Measurements from ENCODE around the gene EGFR. TPM values are rescaled to one million over a fixed set of nuclear protein-coding genes. Genes with fewer than 3 reads are reported as not detected.

Gene EGFR
- polyA plus RNA-seq, 1 donor = 20.1 TPM

DNA sequence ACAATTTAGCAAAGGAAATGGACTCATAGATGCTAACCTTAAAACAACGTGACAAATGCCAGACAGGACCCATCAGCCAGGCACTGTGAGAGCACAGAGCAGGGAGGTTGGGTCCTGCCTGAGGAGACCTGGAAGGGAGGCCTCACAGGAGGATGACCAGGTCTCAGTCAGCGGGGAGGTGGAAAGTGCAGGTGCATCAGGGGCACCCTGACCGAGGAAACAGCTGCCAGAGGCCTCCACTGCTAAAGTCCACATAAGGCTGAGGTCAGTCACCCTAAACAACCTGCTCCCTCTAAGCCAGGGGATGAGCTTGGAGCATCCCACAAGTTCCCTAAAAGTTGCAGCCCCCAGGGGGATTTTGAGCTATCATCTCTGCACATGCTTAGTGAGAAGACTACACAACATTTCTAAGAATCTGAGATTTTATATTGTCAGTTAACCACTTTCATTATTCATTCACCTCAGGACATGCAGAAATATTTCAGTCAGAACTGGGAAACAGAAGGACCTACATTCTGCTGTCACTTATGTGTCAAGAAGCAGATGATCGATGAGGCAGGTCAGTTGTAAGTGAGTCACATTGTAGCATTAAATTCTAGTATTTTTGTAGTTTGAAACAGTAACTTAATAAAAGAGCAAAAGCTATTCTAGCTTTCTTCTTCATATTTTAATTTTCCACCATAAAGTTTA, 188.8 kb downstream of the EGFR start:
- DNase-seq (ENCODE audit: low read depth) = no peak

DNA sequence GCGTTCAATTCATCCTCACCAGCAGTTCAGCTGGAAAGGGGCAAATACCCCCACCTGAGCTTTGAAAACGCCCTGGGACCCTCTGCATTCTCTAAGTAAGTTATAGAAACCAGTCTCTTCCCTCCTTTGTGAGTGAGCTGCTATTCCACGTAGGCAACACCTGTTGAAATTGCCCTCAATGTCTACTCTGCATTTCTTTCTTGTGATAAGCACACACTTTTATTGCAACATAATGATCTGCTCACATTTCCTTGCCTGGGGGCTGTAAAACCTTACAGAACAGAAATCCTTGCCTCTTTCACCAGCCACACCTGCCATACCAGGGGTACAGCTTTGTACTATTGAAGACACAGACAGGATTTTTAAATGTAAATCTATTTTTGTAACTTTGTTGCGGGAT, 190.5 kb downstream of the EGFR start:
- no peak for DNase-seq (ENCODE audit: low read depth)

DNA sequence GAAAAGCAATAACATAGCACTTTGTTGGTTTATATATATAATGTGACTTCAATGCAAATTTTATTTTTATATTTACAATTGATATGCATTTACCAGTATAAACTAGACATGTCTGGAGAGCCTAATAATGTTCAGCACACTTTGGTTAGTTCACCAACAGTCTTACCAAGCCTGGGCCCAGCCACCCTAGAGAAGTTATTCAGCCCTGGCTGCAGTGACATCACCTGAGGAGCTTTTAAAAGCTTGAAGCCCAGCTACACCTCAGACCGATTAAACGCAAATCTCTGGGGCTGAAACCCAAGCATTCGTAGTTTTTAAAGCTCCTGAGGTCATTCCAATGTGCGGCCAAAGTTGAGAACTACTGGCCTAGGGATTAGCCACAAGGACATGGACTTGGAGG, 191.4 kb downstream of the EGFR start:
- DNase-seq (ENCODE audit: low read depth) = no peak

DNA sequence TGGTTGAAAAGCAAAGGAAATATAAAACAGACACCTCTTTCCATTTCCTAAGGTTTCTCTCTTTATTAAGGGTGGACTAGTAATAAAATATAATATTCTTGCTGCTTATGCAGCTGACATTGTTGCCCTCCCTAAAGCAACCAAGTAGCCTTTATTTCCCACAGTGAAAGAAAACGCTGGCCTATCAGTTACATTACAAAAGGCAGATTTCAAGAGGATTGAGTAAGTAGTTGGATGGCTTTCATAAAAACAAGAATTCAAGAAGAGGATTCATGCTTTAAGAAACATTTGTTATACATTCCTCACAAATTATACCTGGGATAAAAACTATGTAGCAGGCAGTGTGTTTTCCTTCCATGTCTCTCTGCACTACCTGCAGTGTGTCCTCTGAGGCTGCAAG, 191.9 kb downstream of the EGFR start:
- DNase-seq (ENCODE audit: low read depth) = no peak

DNA sequence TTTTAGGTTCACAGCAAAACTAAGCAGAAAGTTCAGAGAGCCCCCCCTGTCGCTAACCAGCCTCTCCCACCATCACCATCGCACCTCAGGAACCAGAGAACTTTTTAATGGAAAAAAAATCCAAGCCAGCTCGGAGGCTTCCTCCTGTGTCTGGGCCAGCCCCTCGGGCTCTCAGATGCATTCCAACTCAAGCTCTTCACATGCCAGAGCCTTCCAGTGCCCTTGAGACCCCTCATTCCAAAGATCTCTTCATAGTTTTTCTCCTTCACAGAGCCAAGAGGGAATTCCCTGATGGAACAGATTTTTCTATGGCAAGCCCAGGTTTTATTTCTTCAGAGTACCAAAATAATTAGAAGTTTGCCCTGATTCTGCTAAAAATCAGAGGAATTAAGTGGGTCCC, 192.9 kb downstream of the EGFR start:
- DNase-seq (ENCODE audit: low read depth) = no peak

DNA sequence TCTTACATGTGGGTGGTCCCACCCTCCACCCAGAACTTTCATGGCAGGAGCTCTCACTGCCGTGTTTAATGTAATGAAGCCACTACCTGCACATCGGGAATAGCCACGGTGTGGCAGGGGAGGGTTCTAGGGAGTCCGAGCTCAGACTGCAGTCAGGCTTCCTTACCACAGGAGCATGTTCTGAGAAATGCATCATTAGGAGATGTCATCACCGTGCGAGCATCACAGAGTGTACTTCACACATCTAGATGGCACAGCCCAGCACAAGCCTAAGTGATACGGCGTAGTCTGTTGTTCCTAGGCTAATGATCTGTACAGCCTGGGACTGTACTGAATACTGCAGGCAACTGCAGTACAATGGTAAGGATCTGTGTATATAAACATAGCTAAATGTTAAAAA, 193.4 kb downstream of the EGFR start:
- DNase-seq (ENCODE audit: low read depth) = no peak

DNA sequence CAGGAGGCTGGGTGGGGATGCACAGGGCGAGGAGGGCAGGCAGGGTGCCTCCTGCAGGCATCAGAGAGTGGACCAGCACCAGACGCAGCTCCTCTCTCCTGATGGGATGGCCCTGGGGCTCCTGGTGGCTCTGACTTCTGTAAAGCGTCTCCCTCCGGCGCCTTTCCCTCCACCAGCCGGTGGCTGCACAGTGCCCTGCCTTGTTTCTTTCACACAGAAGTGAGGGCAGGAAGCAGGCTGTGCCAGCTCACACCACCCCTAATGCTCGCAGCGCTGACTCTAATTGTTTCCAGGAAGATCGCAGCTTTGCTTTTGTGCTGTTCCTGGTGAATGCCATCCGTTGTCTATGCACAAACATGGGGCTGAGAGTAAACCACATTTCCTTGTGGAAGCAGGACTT, 194.0 kb downstream of the EGFR start:
- no peak for DNase-seq (ENCODE audit: low read depth)

DNA sequence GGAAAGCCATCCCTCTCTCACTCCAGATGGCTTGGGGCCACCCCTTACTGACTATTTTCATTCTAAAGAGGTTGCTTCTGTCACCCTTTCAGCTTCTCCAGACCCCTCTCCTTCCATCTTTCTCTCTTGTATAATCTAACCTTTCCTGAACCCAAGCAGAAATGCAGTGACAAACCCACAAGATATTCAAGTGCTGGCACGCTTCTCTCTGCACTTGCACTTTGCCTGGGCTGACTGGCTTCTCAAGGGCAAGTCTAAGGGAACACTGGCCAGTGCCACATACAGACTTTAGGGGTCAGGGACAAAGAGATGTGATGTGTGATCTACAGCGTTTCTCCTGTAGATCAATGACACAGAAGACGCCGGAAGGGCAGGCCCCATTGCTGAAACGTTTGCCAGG, 195.9 kb downstream of the EGFR start:
- no peak for DNase-seq (ENCODE audit: low read depth)

DNA sequence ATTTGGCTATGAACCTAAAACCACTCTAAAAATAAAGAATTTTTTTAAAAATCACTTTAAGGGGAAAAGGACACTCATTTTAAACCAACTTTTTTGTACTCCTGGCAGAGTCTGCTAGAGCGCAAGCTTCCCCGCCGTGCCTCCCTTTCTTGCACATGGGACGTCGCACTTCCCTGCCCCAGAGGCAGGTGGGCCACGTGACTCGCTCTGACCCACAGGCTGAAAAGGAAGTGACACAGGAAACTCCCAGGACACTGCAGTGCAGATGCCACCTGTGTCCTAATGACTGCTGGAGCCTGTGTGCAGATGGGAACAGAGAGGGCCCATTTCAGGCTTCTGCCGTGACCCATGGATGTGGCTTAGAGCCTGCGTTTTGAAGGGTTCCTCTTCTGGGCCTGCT, 204.2 kb downstream of the EGFR start:
- no peak for DNase-seq (ENCODE audit: low read depth)

DNA sequence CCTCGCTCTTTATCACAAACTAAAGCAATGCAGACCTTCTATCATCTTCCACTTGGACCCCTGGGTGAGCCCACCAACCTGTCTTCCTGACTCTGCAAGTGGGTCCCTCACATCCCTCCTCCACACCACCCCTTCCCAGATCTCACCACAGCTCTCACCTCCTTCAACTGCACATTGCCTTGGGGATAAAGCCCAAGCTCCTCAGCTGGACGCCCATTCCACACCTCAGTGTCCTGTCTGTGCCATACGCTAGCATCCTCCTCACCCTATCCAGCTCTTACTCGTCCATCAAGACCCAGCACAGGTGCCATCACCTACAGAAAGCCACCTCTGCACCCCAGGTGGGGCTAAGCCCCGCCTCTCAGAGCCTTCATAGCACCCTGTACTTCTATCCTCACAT, 205.3 kb downstream of the EGFR start:
- DNase-seq (ENCODE audit: low read depth) = no peak

DNA sequence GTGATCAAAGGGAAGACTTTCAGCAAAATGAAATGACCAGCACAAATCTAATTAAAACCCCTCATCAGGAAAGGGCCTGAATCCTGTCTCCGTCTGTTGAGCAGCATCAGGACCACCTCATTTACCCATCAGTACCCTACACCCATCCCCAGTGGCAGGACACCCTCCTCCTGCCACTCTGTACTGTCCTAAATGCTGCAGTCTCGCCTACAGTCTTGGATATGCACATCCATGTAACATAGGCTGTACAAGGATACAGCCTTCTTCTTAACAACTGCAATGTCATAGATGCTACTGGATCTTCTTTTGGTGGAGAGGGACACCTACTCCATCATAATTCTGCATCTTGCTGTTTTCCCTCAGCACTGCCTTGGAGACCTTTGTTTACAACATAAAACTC, 206.0 kb downstream of the EGFR start:
- no peak for DNase-seq (ENCODE audit: low read depth)

DNA sequence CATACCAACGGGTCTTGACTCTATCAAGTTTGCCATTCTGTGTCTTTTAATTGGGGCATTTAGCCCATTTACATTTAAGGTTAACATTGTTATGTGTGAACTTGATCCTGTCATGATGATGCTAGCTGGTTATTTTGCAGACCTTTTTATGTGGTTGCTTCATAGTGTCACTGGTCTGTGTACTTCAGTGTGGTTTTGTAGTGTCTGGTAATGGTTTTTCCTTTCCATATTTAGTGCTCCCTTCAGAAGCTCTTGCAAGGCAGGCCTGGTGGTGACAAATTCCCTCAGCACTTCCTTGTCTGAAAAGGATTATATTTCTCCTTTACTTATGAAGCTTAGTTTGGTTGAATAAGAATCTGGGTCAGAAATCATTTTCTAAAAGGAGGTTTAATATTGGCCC, 211.2 kb downstream of the EGFR start:
- DNase-seq (ENCODE audit: low read depth) = no peak

DNA sequence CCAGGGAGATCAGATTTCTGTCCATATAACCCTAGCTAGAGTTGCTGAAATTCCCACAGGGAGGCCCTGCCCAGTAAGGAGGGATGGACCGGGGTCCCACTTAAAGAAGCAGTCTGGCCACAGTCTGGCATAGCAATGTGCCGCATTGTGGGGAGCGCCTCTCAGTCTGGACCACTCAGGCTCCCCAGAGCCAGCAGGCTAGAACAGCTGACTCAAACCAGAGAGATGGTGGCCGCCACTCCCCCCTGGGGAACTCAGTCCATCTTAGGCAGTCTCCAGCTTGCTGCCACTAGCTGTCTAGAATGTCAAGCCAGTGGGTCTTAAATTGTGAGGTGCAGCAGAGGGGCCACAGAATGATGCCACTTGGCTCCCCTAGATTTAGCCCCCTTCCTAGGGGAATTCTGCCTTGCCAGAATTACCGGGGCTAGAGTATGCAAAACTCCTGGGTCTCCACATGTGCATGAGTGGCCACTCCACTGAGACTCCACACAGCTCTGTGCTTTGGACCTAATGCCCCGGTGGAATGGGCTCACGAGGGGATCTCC, 213.0 kb downstream of the EGFR start:
- DNase-seq (ENCODE audit: low read depth) = no peak

DNA sequence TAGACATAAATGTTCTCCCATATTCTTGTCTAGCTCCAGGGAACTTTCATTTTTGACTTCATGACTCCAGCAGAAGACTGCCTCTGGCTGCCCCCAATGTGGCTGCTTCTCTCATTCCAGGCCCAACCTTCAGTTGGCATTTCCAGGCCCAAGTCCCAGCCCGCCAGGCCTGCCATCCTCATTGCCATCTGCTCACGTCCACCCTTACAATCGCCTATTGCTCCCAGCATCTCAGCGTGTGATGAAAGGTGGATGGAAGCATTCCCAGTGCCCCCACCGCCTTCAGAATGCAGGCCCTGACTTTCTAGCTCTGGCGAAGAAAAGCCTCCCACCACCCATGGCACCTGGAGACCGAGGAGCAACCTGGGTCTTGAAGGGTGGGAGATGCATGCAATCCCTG, 214.2 kb downstream of the EGFR start:
- no peak for DNase-seq (ENCODE audit: low read depth)

DNA sequence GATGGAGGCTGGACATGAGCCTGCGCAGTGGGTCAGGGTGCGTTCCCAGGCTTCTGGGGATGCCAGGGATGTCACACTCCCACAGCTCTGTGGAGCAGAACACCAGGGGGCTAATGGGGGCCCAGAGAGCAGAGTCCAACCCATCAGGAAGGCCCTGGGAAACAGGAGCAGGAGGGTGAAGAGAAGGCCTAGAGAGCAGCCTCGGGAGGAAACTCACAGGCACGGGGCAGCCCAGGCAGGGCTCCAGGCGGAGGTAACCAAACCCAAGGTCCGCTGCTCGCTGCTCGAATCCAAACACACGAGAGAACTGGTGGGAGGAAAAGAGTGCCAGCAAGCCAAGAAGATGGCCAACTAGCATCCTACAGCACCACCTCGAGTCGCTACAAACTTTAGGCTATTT, 215.6 kb downstream of the EGFR start:
- no peak for DNase-seq (ENCODE audit: low read depth)

DNA sequence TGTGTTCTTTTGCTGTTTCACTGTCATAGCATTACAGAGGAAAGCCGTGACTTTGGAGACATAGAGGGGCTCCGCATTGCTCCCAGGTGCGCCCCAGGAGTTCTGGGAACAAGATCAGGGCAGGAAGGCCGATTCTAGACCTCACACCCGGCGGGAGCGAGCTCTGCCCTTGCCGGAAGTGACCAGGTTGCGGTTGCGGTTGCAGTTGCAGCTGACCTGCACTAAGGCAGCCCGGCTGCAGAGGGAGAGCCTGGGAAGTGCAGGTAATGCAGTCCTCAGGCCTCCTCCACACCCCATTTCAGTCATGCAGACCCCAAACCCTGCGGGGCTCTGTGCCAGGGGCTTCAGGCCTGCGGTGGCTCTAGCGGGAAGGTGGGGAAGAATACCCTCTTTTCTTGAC, 216.3 kb downstream of the EGFR start:
- no peak for DNase-seq (ENCODE audit: low read depth)

DNA sequence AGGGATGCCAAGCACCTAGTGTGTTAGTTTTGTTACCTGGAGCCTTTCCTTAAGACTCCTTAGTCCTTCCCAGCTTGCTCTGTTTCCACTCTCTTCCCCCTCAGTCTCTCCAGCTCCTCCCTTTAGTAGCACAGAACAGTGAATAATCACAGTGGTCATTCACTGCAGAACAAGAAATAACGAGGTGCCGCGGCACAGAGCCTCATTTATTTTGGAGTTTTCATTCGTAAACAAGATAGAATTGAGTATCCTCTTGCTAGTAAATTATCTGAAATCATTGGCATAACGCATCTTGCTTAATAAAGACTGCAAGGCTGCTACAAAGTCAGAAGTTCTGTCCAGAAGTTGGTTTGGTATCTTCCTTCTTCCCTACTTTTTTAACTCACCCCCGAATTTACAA, 217.0 kb downstream of the EGFR start:
- DNase-seq (ENCODE audit: low read depth) = no peak

DNA sequence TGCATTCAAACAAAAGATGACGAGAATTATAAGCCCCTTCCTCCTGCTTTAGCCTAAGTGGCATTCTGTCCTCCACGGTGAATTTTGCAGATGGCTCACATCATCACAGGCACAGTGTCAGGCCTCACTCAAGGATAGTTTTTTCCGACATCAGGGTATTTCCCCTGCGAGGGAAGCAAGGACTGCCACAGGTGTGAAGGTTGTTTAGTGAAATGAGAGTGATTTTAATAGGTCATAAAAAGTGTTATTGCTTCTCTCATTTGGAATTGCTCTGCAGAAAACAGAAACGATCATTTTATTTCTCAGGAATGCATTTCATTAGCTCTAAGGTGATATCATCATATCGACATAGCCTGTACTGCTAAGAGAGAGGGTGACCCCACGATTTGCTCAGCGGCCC, 217.7 kb downstream of the EGFR start:
- no peak for DNase-seq (ENCODE audit: low read depth)

DNA sequence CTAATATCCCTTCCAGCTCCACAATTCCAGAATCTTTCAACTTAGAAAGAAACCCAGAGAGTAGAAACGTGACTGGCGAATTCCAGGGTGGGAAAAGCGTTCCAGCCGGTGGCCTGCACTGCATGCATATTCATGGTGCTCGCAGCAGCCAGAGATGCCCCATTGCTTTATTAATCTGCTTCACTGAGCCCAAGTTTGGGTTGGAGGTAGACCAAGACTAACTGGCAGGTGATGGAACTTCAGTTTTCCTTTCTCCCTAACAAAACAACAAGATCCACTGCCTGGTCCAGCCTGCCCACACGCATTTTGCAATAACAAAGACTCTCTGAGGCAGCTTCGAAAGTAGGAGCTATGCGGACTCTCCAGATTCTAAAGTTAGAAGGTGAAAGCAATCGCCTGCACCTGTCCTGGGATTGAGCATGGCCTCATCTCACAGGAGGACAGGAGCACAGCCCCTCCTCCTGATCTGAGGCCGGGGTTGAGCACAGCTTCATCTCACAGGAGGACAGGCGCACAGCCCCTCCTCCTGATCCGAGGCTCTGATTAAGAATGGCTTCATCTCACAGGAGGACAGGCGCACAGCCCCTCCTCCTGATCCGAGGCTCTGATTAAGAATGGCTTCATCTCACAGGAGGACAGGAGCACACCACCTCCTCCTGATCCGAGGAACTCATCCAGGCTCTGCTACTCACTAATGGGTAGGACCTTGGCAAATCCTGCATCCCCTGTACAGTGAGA, 218.5 kb downstream of the EGFR start:
- DNase-seq (ENCODE audit: low read depth) = no peak

DNA sequence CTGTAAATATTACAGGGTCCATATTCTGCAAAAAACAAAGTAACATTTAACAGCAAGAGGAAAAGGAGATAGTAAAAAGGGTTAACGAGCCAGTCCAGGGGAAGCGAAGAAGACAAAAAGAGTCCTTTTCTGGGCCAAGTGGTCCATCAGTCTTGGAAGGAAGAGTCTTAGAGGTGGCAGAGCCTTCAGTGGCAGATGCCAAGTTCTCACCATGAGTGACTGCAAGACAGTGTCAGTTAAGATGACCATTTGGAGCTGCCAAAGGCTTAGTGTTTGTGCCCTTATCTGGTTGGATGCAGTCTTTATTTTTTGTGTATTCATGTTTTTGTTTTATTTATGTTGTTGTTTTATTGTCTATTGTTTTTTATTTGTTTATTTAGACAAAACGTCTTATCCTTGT, 220.6 kb downstream of the EGFR start:
- DNase-seq (ENCODE audit: low read depth) = no peak

DNA sequence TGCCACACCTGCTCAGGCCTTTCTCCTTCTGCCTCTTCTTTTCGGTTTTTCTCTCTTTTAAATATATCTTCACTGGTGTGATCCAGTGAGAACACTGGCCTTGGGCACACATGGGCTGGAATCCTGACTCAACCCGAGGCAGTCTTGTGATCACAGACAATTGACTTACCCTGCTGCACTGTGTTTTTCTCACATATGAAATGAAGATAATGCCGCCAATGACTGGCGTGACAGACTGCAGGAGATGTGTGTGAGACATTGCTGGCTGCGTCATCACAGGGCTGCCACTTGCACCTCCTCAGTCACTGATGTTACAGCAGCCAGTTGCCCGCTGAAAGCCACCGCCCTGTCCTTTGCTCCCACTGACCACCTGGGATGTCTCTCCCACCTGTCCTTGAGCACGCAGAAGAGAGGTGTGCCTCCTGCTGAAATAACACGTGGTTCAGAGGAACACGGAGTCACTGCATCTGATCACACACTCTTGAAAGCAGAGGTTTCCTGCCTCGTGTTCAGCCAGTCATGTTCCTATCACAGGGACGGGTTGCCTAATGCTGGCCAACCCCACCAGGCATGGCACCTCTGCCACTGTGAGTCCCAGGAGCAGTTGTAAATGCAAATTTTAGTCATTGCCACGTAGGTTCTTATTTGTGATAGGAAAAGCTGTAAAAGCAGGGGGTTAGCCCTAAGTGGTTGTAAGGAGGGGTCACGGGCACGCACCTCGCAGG, 221.8 kb downstream of the EGFR start:
- no peak for DNase-seq (ENCODE audit: low read depth)

DNA sequence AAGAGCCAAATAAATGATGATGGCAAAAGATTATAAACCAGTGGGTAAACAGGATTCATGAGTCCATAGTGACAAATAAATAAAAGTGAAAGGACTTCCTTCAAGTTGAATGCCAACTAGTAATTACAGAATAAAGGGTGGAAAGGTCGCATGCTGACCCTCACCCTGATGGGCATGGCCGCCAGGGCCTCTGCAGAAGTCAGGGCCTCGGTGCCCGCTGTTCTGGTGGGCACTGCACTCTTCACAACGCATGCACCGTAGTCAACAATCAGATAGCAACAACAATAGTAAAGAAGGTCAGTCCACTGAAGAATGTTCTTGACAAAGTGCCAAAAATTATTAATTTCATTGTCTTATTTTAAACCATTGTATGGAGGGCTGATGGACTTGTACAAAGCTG, 223.1 kb downstream of the EGFR start:
- DNase-seq (ENCODE audit: low read depth) = no peak

DNA sequence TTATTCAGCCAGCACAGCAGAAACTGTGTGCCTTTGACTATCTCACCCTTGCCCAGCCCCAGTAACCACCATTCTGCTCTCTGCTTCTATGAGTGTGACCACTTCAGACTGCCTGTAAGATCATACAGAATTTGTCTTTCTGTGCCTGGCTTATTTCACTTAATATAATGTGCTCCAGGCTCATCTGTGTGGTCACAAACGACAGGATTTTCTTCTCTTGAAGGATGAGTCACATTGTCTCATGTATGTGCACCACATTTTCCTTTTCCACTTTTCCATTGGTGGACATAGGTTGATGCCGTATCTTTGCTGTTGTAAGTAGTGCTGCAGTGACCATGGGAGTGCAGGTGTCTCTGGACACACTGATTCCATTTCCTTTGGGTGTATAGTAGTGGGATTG, 223.8 kb downstream of the EGFR start:
- no peak for DNase-seq (ENCODE audit: low read depth)
